Ovary (tissue), 9 donors: ENCODE measurements around the gene POU2F3. TPM values are rescaled to one million over a fixed set of nuclear protein-coding genes. Genes with fewer than 3 reads are reported as not detected.

Experiments used
- DNase-seq, 5 donors: peaks; one replicate each; pipeline ENCODE4 v3.0.0-alpha.2; 2019 to 2020
- H3K27ac ChIP-seq, 2 donors: fragments of 200-600 bp; one replicate each; pipeline versions ENCODE4 v1.5.1 to v1.8.0; 2019 to 2022
- H3K27me3 ChIP-seq: fragments of 200-600 bp; one replicate; pipeline ENCODE4 v1.8.0; 2022
- H3K36me3 ChIP-seq: fragments of 200-600 bp; sonication (generic); one replicate; pipeline ENCODE4 v1.5.1; 2019
- H3K4me1 ChIP-seq: one replicate; pipeline ENCODE4 v1.8.1; 2013; ENCODE audit warnings: mild to moderate bottlenecking, moderate library complexity; ENCODE audit not compliant: insufficient read depth
- H3K4me3 ChIP-seq: fragments of 200-600 bp; sonication (generic); one replicate; pipeline ENCODE4 v1.5.1; 2017
- H3K9me3 ChIP-seq, 2 donors: fragments of 200-600 bp in 1 of 2; sonication (generic) in 1 of 2; one replicate each; pipeline versions ENCODE4 v1.5.1 to v1.8.1; 2013 to 2019; ENCODE audit warnings: mild to moderate bottlenecking in 1 of 2, moderate library complexity in 1 of 2
- EP300 ChIP-seq: sonication (generic); formaldehyde crosslinking; IDR thresholded peaks from one replicate; pipeline ENCODE4 v1.6.1; 2017; ENCODE audit warnings: antibody characterized with exemption
- POLR2A ChIP-seq: fragments of 450-650 bp; IDR thresholded peaks from one replicate; pipeline ENCODE4 v1.6.1; 2017; ENCODE audit warnings: antibody characterized with exemption, mild to moderate bottlenecking, moderate library complexity
- WGBS, 3 donors: extraction: QIAGEN DNeasy Blood & Tissue Kit in 1 of 3; methylation state at CpG; one replicate each; pipeline versions ENCODE4 v1.1.5 to v1.1.7; 2013 to 2017; 5-methylcytosine and 5-hydroxymethylcytosine counted together
- intact Hi-C, 4 donors: fragments of 100-400 bp; cut with DNase I; formaldehyde crosslinking; loops; one replicate each; pipeline versions ENCODE4 v1.11.0 to v1.15.1; 2022 to 2023
- polyA plus RNA-seq, 2 donors: library from polyadenylated mRNA; stranded (reverse); fragments of 200-250 nt in 1 of 2; fragments of 350-450 nt in 1 of 2; fragmentation: Illumina TruSeq in 1 of 2; extraction: RNeasy Lipid Tissue Mini Kit (QIAGEN cat#74804) in 1 of 2; gene quantifications; one replicate each; pipeline ENCODE4 v1.2.3, GENCODE V29; 2013 to 2014
- total RNA-seq, 7 donors: library from RNA; depleted of rRNA in 2 of 7; stranded (reverse); fragments of >200 nt in 2 of 7; fragmentation: NEBNext Ultra II Directional in 3 of 7; extraction: Animal tissue kit (Norgen Biotek cat#: 25700) in 3 of 7; gene quantifications; one replicate each; pipeline versions ENCODE4 v1.1.0 to v1.2.4, GENCODE V29; 2016 to 2023
- TF ChIP-seq, protein P1 (sequence below), 3 donors: fragments of 450-650 bp in 2 of 3; fragments of 200-600 bp in 1 of 3; IDR thresholded peaks; one replicate each; pipeline versions ENCODE4 v1.5.1 to v1.8.0; 2016 to 2022; ENCODE audit warnings: antibody characterized with exemption in 3 of 3, mild to moderate bottlenecking in 1 of 3
- donor health status: DM: no; HTN: no; CAD: no; lungs with moderate emphysema.
- donor health status: DM: no; HTN: no; CAD: no.
- donor health status: Bipolar disorder and iron deficiency.
- donor health status: DM: yes; HTN: yes; CAD: no.
- donor health status: DM: no; HTN: no; CAD: no.
- donor health status: DM: yes; HTN: yes; CAD: no.

POU2F3 gene
- total and polyA plus RNA-seq, 9 donors: 0.05 to 1.0 (median 0.22) TPM; not detected in 2

- intact Hi-C loops: loop anchor here in 2 of 4 donors (5.0 kb wide), 1 partner anchor 130 kb away; no protein-coding TSS in a partner anchor
Observed at GRCh38 chr11:120302001-120302805, 62.3 kb downstream of the POU2F3 start.

DNA sequence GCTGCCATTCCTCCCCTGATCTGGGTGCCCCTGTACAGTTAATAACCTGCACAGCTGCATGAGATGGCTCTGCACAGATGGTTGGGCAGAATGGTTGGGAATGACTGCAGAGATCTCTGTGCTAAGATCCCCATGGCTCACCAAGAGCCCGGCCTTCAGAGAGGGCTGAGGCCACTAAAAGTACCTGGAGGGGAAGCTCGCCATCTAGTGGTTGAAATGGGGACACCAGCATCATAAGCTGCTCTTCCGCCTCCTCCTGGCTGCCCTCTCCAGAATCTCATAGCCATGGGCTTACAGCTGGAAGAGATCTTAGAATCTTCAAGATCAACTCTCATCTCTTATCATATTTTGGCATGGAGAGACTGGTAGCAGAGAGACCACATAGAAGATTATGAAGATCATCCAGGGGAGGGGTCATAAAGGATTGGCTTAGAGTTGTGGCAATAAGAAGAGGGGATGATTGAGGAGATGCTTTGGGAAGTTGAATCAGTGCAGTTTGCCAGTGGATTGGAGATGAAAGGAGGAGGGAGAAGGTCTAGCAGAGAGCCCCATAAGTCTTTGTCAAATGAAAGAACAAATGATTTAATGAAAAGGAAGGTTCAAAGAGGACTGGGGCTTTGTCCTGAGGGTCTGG, 63.2 kb downstream of the POU2F3 start:
- no peaks in the 10 kb centered on the region for H3K27me3 ChIP-seq
- no peaks in the 10 kb centered on the region for H3K9me3 ChIP-seq
- DNase-seq: peak in 4 of 5 donors; percentile 34 to 72 (median 54)
- intact Hi-C loops: loop anchor here in 2 of 4 donors (5.0 kb wide), 1 partner anchor 131 kb away; no protein-coding TSS in a partner anchor
- no peaks in the 10 kb centered on the region for H3K36me3 ChIP-seq
- no peak overlapping the region for H3K27ac ChIP-seq
- H3K4me1 ChIP-seq: no peaks in the 10 kb centered on the region
- TF ChIP-seq, protein P1, sequence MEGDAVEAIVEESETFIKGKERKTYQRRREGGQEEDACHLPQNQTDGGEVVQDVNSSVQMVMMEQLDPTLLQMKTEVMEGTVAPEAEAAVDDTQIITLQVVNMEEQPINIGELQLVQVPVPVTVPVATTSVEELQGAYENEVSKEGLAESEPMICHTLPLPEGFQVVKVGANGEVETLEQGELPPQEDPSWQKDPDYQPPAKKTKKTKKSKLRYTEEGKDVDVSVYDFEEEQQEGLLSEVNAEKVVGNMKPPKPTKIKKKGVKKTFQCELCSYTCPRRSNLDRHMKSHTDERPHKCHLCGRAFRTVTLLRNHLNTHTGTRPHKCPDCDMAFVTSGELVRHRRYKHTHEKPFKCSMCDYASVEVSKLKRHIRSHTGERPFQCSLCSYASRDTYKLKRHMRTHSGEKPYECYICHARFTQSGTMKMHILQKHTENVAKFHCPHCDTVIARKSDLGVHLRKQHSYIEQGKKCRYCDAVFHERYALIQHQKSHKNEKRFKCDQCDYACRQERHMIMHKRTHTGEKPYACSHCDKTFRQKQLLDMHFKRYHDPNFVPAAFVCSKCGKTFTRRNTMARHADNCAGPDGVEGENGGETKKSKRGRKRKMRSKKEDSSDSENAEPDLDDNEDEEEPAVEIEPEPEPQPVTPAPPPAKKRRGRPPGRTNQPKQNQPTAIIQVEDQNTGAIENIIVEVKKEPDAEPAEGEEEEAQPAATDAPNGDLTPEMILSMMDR (IDR thresholded peaks at IDR 0.05): peak; percentile 18 to 57 (median 44)
- no peak for TF ChIP-seq EP300
- H3K4me3 ChIP-seq: no peak overlapping the region
- WGBS, 3 donors: 10 to 18% (median 13%) methylated on average over 3 of the region's 3 CpGs

More at GRCh38 chr11:120302001-120302805, 62.3 kb downstream of the POU2F3 start:
- TF ChIP-seq EP300 (no peak), POLR2A (no peak)
- TF ChIP-seq, protein P1 (IDR thresholded peaks at IDR 0.05): no peak
- no peaks in the 10 kb centered on the region for H3K4me1 ChIP-seq
- no peaks in the 10 kb centered on the region for H3K27me3 ChIP-seq
- H3K9me3 ChIP-seq: no peaks in the 10 kb centered on the region
- no peaks in the 10 kb centered on the region for H3K36me3 ChIP-seq
- no peak for DNase-seq
- no peak overlapping the region for H3K4me3 ChIP-seq
- no peak overlapping the region for H3K27ac ChIP-seq
- 64 to 65% (median 65%) methylated on average over 6 of the region's 6 CpGs for WGBS, 3 donors

- no peaks in the 10 kb centered on the region for H3K36me3 ChIP-seq
- TF ChIP-seq POLR2A (no peak), EP300 (no peak)
- TF ChIP-seq, protein P1 (IDR thresholded peaks at IDR 0.05): no peak
- H3K9me3 ChIP-seq: no peaks in the 10 kb centered on the region
- no peak overlapping the region for H3K4me3 ChIP-seq
- no peak overlapping the region for H3K27ac ChIP-seq
- no peaks in the 10 kb centered on the region for H3K4me1 ChIP-seq
- DNase-seq: no peak
- intact Hi-C loops: loop anchor here in 2 of 4 donors (5.0 kb wide), 1 partner anchor 132 kb away; no protein-coding TSS in a partner anchor
- H3K27me3 ChIP-seq: no peaks in the 10 kb centered on the region
Observed at GRCh38 chr11:120304526-120304925, 64.6 kb downstream of the POU2F3 start.

DNA sequence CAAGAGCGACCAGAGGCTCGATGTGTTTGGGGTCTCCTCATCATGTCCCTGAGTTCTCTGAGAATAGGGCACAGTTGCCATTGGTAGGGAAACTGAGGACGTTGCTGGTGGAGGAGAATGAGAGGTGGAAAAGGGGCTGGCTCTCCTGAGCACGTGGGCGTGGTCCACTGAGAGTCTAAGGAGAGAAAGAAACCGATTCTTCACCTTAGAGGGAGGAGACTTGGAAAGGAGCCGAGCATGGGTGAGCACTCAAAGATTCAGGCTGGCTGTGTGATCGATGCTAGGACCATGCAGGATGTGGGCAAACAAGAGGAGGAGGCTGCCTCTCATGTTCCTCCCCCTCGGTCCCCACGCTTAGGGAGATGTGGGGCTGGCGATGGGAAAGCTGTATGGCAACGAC, 65.3 kb downstream of the POU2F3 start:
- DNase-seq: no peak
- TF ChIP-seq POLR2A (no peak), EP300 (no peak)
- TF ChIP-seq, protein P1 (IDR thresholded peaks at IDR 0.05): no peak
- no peaks in the 10 kb centered on the region for H3K27me3 ChIP-seq
- intact Hi-C loops: no loop called here
- H3K27ac ChIP-seq: no peak overlapping the region
- H3K4me1 ChIP-seq: no peaks in the 10 kb centered on the region
- no peaks in the 10 kb centered on the region for H3K9me3 ChIP-seq
- no peaks in the 10 kb centered on the region for H3K36me3 ChIP-seq
- 82 to 84% (median 83%) methylated on average over 12 of the region's 12 CpGs for WGBS, 3 donors
- H3K4me3 ChIP-seq: no peak overlapping the region
